Stimulated activated CD4-positive, alpha-beta T cell treated with anti-CD3 and anti-CD28 coated beads, Interleukin-4, amount 100 ng/mL, for 4 hours (primary cell): ENCODE results near the gene GPA33.
A peak's percentile ranks its signal among the peaks of the same experiment; 100 is the strongest.
"Not testable (repeated sequence)": the region's sequence is repeated elsewhere in the genome, so short reads cannot be mapped to it uniquely, and the experiment has no call there.

Experiments used
- DNase-seq, 2 experiments: peaks; one replicate each; pipeline ENCODE4 v3.0.0-alpha.2; 2020

Gene GPA33

GRCh38 chr1:167054531-167054930, 35.6 kb downstream of the GPA33 start:
- no peak for DNase-seq

- no peak for DNase-seq
These were observed 37.8 kb downstream of the GPA33 start for GRCh38 chr1:167052389-167052788.

GRCh38 chr1:167051907-167052306, 38.3 kb downstream of the GPA33 start:
- no peak for DNase-seq

- DNase-seq, result peak; percentile 59 to 64
These were observed 46.3 kb downstream of the GPA33 start for GRCh38 chr1:167043752-167044488.

- DNase-seq, result no peak
These were observed 56.5 kb downstream of the GPA33 start for GRCh38 chr1:167033646-167034045.

GRCh38 chr1:167029553-167029952, 60.6 kb downstream of the GPA33 start:
- not testable (repeated sequence) for DNase-seq

- no peak for DNase-seq
These were observed 67.8 kb downstream of the GPA33 start for GRCh38 chr1:167022384-167022783.

GRCh38 chr1:167016100-167016750, 74.0 kb downstream of the GPA33 start:
- DNase-seq, result no peak

DNA sequence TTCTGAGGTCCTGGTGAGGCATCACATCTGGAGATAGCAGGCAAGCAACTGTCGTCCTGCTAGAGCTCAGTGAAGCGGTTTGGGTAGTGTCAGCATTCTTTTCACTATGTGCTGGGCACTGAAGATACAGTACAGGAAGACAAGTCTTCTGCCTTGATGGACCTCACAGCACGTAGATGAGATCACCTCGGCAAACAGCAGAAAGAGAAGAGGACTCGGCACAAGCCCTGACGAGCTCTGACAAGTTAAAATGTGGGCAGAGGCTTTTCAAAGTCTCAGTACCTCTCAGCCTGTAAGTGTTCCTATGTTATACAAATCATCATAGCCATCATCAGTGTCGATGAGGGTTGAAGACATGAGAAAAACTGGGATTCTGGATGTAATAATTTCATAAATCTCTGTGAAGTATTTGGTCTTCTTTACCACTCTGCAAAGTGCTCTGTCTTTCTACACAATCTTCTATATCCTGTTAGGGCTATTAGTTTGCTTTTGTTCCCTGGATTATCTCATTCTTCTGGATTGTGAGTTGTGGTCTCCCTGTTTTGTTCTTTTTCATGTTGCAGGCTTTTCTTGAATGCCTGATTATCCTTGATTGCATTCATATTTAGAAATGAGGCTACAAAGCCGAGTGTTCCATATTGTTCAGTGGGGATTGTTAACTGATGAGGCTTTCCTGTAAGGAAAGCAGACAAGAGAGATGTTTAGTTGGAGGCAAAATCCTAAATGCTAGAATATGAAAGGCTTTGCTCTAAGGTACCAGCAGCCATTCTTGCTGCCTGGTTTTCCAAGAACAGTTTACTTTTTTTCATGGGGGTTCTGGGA, 76.9 kb downstream of the GPA33 start:
- DNase-seq, result no peak

- no peak for DNase-seq
These were observed 77.6 kb downstream of the GPA33 start for GRCh38 chr1:167012570-167012969.

DNA sequence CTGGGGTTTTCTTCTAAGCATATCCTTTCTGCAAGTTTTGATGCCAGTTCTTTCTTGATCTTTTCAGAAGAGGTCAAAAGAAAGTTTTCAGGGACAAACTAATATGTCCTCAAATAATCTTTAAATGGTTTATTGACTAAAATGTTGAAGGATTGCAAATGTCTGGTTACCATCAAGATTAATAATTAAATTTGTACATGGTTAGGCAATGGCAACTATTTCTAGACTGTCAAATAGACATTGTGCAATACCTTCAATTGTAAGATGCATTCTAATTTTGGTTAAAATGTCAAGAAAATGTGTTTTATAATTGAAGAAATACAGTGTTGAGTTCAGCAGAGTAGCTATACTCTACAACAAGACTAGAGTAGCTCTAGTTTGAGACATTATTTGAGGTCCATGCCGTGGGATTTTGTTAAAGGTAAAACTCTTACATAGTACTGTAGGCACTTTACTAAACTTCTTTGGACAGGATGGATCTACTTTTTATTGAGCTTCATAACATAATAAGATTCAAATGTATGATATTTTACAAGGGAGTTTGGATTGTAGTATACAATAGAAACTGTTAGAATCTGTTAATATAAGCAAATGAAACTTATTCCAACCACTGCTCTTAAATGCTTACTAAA, 78.5 kb downstream of the GPA33 start:
- no peak for DNase-seq

DNA sequence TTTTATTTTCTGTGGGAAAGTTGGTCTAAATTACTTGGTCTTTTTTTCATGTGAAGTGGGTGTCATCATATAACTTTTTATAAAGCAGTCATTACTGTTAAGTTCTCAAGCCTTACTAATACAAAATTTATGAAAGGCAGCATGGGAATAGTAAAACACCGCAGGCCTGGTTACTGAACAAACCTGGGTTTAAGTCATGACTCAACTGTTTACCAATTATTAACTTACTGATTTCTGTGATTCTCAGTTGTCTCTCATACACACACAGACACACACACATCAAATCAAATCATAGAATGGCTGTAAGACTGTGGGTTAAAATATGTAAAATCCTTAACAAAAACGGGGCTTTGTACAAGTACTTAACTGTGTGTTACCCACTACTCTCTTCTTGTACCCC, 86.5 kb downstream of the GPA33 start:
- DNase-seq, result no peak
